Measurements from ENCODE around the gene FECH. TPM values are rescaled to one million over a fixed set of nuclear protein-coding genes. Genes with fewer than 3 reads are reported as not detected.

Gene FECH
- total RNA-seq, 1 donor from 2014 or later, result 21.9 TPM

DNA sequence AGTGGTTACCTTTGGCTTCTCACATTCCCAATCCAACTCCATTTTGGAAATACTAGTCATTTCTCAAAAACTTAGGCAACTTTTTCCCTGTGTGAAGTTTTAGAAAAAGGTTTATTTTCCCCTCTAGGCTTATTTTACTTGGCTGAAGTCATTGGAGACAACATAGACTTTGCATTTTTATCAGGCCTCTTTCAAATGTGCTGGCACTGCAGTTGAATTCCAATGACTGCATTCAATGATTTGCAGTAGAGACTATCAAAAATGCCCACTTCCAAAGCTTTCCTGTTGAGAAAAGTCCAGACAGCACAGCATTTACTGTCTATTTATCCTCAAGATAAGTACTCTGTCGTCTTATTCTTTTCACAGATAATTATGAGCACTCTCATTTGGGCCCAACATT is 81.3 kb downstream of the FECH start:
- intact Hi-C loops (cut with micrococcal nuclease), result no loop called here

GRCh38 chr18:57502624-57503023 is 83.9 kb downstream of the FECH start:
- H3K27me3 Mint-ChIP-seq (ENCODE audit: low read depth), result peaks cover 2% of the 10 kb centered on the region
- no peak overlapping the region for H3K27ac Mint-ChIP-seq
- H3K4me3 Mint-ChIP-seq (ENCODE audit: low read depth), result no peak overlapping the region
- no peaks in the 10 kb centered on the region for H3K4me1 Mint-ChIP-seq (ENCODE audit: low read depth)
- no peaks in the 10 kb centered on the region for H3K9me3 Mint-ChIP-seq
- intact Hi-C loops (cut with micrococcal nuclease), result no loop called here
- no peak for DNase-seq (ENCODE audit: low spot score)
- H3K36me3 Mint-ChIP-seq (ENCODE audit: low read depth), result no peaks in the 10 kb centered on the region

More for the DNA sequence above, 81.3 kb downstream of the FECH start:
- no peak overlapping the region for H3K4me3 Mint-ChIP-seq (ENCODE audit: low read depth)
- H3K4me1 Mint-ChIP-seq (ENCODE audit: low read depth), result no peaks in the 10 kb centered on the region
- peaks cover 4% of the 10 kb centered on the region for H3K27me3 Mint-ChIP-seq (ENCODE audit: low read depth)
- no peak for DNase-seq (ENCODE audit: low spot score)
- H3K9me3 Mint-ChIP-seq, result no peaks in the 10 kb centered on the region
- no peak overlapping the region for H3K27ac Mint-ChIP-seq
- no peaks in the 10 kb centered on the region for H3K36me3 Mint-ChIP-seq (ENCODE audit: low read depth)

DNA sequence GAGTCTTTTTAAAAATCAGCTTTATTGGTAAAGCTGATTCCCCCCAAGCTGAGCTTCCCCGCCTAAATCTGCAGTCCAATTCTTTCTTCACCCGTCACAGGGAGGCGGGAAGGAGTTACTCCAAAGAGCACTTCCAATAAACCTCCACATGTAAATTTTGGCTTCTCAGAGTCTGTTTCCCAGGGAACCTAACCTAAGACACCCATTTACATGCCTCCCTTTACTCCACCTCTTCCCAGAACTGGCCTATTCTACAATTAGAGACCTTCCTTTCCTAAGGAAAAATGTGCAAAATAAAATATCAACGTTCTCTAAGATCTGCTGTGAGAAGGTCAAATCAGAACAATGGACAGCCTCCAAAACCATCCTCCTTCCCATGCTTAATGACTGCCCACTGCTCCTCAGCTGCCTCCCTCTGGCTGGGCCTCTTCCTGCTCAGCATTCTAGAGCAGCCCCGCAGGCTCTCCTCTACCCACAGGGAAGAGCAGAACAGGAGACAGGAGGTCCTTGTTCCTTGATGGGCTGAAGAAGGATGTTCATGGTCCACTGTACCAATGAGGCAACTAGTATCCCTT is 87.7 kb downstream of the FECH start:
- no peaks in the 10 kb centered on the region for H3K27me3 Mint-ChIP-seq (ENCODE audit: low read depth)

More for the DNA sequence above, 87.7 kb downstream of the FECH start:
- H3K4me3 Mint-ChIP-seq (ENCODE audit: low read depth), result no peak overlapping the region
- intact Hi-C loops (cut with micrococcal nuclease), result no loop called here
- H3K36me3 Mint-ChIP-seq (ENCODE audit: low read depth), result no peaks in the 10 kb centered on the region
- DNase-seq (ENCODE audit: low spot score), result no peak
- no peaks in the 10 kb centered on the region for H3K9me3 Mint-ChIP-seq
- H3K4me1 Mint-ChIP-seq (ENCODE audit: low read depth), result no peaks in the 10 kb centered on the region
- no peak overlapping the region for H3K27ac Mint-ChIP-seq

Other genes with a start within 250 kb of the FECH start
- gene ST8SIA3, start 234.1 kb downstream of the FECH start, total RNA-seq, result not detected in 2 replicates
- not detected in 2 replicates for gene ONECUT2, start 151.3 kb downstream of the FECH start, total RNA-seq
- 101 and 104 TPM in 2 replicates for gene NARS1, start 35.1 kb upstream of the FECH start, total RNA-seq
- gene ATP8B1, start 216.6 kb upstream of the FECH start, total RNA-seq, result not detected in 2 replicates